GM19025 (cell line): ENCODE results near the gene ANP32E.
"Not testable (repeated sequence)": the region's sequence is repeated elsewhere in the genome, so short reads cannot be mapped to it uniquely, and the experiment has no call there.

Experiments
- ATAC-seq: cut with Tn5 transposase; IDR thresholded peaks from one replicate; pipeline ENCODE4 v1.9.1; 2021; ENCODE audit warnings: mild to moderate bottlenecking, low read depth, moderate library complexity; ENCODE audit not compliant: unreplicated experiment

Gene ANP32E

GRCh38 chr1:150257624-150258585 lies 22.0 kb upstream of the ANP32E start, which contains the start of gene CA14:
TSS of gene CA14 (plus strand) at chr1:150257774. CDS start at chr1:150258129, 355 bp downstream.
- no peak for ATAC-seq

- ATAC-seq: no peak
These were observed 20.8 kb upstream of the ANP32E start for GRCh38 chr1:150256554-150257341.

GRCh38 chr1:150256198-150256553 lies 20.3 kb upstream of the ANP32E start:
- ATAC-seq: no peak

- ATAC-seq: no peak
These were observed 14.0 kb upstream of the ANP32E start for GRCh38 chr1:150249936-150250335.

GRCh38 chr1:150243003-150243402 lies 7.1 kb upstream of the ANP32E start:
- ATAC-seq: no peak

GRCh38 chr1:150237746-150238145 lies 1.8 kb upstream of the ANP32E start:
- ATAC-seq: no peak

GRCh38 chr1:150237176-150237575 lies 1.3 kb upstream of the ANP32E start:
- ATAC-seq: not testable (repeated sequence)

GRCh38 chr1:150236614-150237100 lies 745 bp upstream of the ANP32E start:
- ATAC-seq: no peak

GRCh38 chr1:150235294-150235851 lies 539 bp downstream of the ANP32E start:
- ATAC-seq: no peak

- ATAC-seq: peak; percentile 48
These were observed 1.2 kb downstream of the ANP32E start for GRCh38 chr1:150234566-150235293.

- ATAC-seq: no peak
These were observed 1.7 kb downstream of the ANP32E start for GRCh38 chr1:150234309-150234565.

GRCh38 chr1:150233359-150234308 lies 2.3 kb downstream of the ANP32E start:
- ATAC-seq: no peak

- ATAC-seq: not testable (repeated sequence)
These were observed 3.0 kb downstream of the ANP32E start for GRCh38 chr1:150232921-150233320.

GRCh38 chr1:150228246-150228645 lies 7.7 kb downstream of the ANP32E start:
- ATAC-seq: not testable (repeated sequence)

- ATAC-seq: no peak
These were observed 8.7 kb downstream of the ANP32E start for GRCh38 chr1:150227228-150227627.

- ATAC-seq: no peak
These were observed 9.4 kb downstream of the ANP32E start for GRCh38 chr1:150226486-150226885.

- ATAC-seq: no peak
These were observed 10.4 kb downstream of the ANP32E start for GRCh38 chr1:150225546-150225945.

- ATAC-seq: no peak
These were observed 10.9 kb downstream of the ANP32E start for GRCh38 chr1:150224983-150225382.

- ATAC-seq: no peak
These were observed 14.4 kb downstream of the ANP32E start for GRCh38 chr1:150221552-150221951.
